ENCODE measurements around the gene ARPP19.
A peak's percentile ranks its signal among the peaks of the same experiment; 100 is the strongest.
"Not testable (repeated sequence)": the region's sequence is repeated elsewhere in the genome, so short reads cannot be mapped to it uniquely, and the experiment has no call there.

The ARPP19 gene

GRCh38 chr15:52568601-52569585 lies at the start of gene ARPP19:
ARPP19 (minus strand) TSS chr15:52569030; CDS start chr15:52568892, 138 bp downstream.
- DNase-seq (ENCODE audit: low spot score) = peak; percentile 76

- DNase-seq (ENCODE audit: low spot score) = no peak
Measured at GRCh38 chr15:52617026-52617425, 48.2 kb upstream of the ARPP19 start.

DNA sequence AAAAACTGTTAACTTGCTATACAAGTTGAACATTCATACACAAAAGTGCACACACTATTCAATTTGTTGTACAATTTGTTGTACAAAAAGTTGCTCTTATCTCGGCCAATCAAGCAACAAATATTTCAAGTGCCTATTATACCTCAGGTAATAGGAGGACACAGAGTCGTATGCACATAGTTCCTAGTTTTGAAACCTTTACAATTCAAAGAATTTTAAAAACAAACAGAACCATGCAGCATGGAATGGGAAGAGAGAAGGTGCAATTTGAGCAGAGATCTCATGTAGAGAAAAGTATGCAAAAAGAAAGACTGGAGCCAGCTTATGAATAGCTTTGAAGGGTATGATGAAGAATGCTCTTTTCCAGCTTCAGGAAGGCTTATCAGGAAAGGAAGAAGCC lies 46.5 kb upstream of the ARPP19 start:
- DNase-seq (ENCODE audit: low spot score) = no peak

- DNase-seq (ENCODE audit: low spot score) = no peak
Measured at GRCh38 chr15:52609593-52609992, 40.8 kb upstream of the ARPP19 start.

DNA sequence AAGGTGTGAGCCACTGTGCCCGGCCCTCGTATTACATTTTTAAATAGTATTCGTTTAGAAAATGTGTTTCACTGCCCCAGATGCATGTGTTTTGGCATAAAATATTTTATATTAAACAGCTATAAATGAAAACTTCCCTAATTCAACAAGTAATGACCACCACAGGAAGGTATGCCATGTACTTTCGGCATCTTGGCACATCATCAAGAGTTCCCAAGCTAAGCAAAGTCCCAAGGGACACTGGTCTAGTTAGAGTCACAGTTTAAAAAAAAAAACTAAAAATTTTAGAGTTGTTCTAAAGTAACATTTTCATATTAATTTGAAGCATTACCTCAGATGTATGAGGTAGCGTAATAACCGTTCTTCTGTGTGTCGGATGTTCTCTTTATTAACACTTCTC lies 15.6 kb upstream of the ARPP19 start:
- no peak for DNase-seq (ENCODE audit: low spot score)

DNA sequence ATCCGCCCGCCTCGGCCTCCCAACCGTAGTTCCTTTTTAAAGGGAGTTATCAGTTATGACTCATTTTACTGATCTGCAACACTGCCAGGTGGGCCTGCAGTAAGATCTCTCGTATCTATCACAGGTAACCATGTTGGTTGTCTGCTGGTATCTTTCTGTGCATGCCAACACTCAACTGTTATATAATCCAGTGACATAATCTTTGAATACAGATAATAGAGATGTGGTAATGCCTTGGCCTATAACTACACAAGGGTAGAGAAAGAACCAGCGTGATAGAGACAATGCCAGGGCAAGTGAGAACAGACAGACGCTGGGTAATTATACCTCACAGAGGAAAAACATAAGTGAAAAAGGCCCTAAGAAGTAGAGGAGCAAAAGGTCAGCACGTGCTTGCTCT lies 11.0 kb upstream of the ARPP19 start:
- DNase-seq (ENCODE audit: low spot score) = no peak

GRCh38 chr15:52576692-52577091 lies 7.9 kb upstream of the ARPP19 start:
- no peak for DNase-seq (ENCODE audit: low spot score)

GRCh38 chr15:52575573-52575972 lies 6.7 kb upstream of the ARPP19 start:
- not testable (repeated sequence) for DNase-seq (ENCODE audit: low spot score)

DNA sequence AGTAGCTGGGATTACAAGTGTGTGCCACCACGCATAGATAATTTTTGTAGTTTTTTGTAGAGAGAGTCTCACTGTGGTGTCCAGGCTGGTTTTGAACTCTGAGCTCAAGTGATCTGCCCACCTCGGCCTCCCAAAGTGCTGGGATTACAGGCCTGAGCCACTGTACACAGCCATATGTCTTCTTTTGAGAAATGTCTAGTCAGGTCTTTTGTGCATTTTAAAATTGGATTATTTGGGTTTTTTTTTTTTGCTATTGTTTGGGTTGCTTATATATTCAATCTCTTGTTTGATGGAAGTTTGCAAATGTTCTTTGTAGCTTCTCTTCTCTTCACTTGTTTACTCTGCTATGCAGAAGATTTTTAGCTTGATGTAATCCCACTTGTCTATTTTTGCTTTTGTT lies 6.2 kb upstream of the ARPP19 start:
- no peak for DNase-seq (ENCODE audit: low spot score)

- not testable (repeated sequence) for DNase-seq (ENCODE audit: low spot score)
Measured at GRCh38 chr15:52574623-52575022, 5.8 kb upstream of the ARPP19 start.

- DNase-seq (ENCODE audit: low spot score) = no peak
Measured at GRCh38 chr15:52567871-52568600, 794 bp downstream of the ARPP19 start.

- DNase-seq (ENCODE audit: low spot score) = no peak
Measured at GRCh38 chr15:52566889-52567288, 1.9 kb downstream of the ARPP19 start.

GRCh38 chr15:52565417-52566358 lies 3.1 kb downstream of the ARPP19 start:
- not testable (repeated sequence) for DNase-seq (ENCODE audit: low spot score)

DNA sequence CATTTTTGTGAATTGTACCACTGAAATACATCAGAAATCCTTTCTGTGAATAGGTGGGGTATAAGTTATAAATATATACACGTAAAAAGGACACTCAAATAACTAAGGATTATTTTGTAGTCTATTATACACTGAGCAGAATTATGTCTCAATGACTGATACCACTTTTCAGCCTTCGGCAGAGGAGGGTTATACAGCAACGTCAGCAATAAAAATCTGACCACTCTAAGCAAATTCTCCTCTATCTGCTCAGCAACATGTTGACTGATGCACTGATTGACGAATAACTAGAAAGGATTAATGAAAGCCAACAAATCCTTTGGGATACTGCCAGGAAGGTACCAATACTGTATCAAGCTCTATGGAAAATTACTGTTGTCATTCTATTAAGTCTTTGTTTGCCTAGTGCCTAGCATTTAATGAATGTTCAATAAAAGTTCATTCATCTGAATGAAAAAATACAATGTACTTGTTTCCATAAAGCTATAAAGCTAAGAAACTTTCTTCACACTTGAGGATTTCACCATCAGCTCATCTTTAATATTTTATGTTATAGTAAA lies 5.2 kb downstream of the ARPP19 start:
- no peak for DNase-seq (ENCODE audit: low spot score)

GRCh38 chr15:52559575-52559974 lies 9.3 kb downstream of the ARPP19 start:
- no peak for DNase-seq (ENCODE audit: low spot score)

GRCh38 chr15:52559022-52559421 lies 9.8 kb downstream of the ARPP19 start:
- DNase-seq (ENCODE audit: low spot score) = no peak

DNA sequence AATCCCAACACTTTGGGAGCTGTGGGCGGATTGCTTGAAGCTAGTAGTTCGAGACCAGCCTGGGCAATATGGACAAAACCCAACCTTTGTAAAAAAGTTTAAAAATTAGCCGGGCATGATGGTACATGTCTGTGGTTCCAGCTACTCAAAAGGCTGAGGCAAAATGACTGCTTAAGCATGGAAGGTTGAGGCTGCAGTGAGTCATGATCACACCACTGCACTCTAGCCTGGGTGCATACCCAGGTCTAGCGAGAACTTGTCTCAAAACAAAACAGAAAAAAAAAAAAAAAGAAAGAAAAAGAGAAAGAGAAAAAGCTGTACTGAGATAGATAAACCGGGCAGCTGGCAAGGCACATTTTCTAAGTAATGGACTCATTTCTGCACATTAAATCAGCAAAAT lies 10.6 kb downstream of the ARPP19 start:
- no peak for DNase-seq (ENCODE audit: low spot score)

DNA sequence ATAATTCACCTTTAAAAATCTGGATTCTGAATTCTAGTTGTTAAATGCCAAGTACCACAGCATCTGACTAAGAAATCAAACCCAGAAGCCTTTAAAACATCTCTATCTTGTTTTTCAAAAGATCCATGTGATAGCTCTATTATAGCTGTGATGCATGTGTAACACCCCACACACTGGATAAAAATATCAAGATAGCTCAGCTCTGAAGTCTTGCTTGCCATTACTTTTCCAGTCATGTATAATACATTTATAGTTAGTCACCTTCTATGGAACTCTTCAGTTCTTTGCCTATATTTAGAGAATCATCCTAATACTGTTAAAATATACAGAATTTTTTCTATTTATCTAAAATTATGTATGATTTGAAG lies 11.6 kb downstream of the ARPP19 start:
- DNase-seq (ENCODE audit: low spot score) = no peak

GRCh38 chr15:52556524-52557273 lies 12.1 kb downstream of the ARPP19 start:
- no peak for DNase-seq (ENCODE audit: low spot score)

GRCh38 chr15:52552303-52552702 lies 16.5 kb downstream of the ARPP19 start:
- no peak for DNase-seq (ENCODE audit: low spot score)

- DNase-seq (ENCODE audit: low spot score) = no peak
Measured at GRCh38 chr15:52551762-52552161, 17.1 kb downstream of the ARPP19 start.
